Measurements from ENCODE around the gene PLA2G4D.

The PLA2G4D gene

DNA sequence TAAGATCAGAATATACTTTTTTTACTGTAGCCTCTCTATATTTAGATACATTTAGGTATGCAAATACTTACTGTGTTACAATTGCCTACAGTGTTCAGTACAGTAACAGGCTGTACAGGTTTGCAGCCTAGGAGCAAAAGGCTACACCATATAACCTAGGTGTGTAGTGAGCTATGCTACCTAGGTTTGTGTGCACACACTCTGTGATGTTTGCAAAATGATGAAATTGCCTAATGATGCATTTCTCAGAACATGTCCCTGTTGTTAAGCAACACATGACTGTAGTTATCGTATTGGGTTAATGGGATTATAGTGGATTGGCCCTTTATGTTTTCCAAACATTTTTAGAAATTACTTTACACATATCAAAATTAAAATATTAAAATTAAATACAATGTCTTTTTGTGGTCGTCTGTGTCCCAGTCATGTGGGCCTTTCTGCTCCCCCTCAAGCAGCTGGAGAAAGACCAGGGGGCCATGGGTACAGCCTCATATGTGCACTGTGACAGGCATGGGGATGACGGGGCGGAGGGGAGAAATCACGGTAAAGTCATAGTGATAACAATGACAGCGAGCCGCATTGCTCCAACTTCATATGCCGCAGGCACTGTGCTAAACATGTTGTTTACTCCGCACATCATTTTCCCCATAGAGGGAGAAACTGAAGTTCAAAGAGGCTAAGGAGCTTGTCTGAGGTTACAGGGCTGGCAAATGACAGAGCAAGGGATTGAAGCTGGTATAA lies 46.1 kb downstream of the PLA2G4D start:
- DNase-seq, result no peak

DNA sequence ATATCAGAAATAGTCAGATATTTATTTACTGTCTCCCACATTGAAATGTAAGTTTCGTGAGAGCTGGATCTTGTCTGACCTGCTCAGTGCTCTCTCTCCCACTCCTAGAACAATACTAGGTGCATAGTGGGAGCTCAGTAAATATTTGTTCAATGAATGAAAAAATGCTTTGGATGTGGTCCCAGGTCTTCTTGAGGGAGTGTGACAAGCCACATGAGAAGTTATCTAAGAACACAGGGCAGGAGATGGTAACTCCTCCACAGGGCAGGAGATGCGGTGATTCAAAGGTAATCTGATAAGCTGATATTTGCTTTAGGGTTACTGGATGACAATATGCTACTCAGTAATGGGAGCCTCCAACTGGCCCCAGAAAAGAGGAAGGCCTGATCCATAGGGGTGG lies 47.8 kb downstream of the PLA2G4D start:
- no peak for DNase-seq

DNA sequence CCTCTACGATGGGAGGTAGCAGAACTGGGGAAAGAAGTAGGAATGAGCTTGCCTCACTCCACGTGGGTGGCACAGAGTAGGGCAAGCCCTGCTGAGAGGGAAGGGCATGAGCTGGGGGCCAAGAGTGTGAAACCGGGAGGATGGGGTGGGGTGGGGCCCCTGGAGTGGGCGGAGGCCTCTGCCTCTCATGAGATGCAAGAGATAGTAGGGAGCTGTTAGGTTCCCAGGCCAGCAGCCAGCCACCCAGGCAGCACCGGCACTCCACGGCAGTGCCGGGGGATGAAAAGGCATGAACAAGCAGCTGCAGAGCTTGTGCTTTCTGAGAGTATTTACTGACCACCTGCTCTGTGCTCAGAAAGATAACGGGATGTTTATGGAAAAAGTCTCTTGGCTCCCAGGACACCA lies 49.1 kb downstream of the PLA2G4D start:
- DNase-seq, result no peak

DNA sequence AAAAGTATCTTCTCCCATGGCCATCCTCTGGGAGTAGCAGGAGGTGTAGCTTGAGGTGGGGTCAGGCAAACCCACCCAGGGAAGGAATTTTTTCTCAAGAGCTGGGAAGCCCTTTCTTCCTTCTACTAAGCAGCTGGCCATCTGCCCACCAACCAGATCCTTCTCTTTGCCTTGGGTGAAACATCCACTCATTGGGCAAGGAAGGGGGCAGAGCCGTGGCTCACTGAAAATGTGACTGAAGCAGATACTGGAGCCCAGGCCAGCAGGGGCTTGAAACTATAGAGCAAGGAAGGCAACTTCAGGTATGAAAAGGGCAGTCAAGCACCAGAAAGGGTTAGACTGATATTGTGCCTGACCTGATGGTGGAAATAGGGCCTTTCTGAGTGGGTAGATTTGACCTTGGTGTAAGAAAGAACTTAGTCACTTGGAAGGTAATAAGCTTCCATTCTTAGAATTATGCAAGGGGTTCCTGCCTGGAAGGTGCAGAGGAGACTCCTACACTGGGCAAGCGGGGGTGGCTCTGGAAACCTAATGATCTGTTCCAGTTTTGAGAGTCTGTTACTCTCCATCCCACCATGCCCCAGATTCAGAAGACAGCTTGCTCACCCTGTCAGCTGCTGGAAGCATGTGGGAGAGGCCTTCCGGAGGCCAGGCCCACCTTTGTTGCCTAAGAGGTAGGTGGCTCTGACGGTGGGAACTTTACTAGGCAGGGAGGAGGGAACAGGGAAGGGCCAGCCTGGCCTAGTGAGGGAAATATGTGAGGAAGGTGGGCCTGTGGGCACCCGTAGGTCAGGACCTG lies 51.6 kb downstream of the PLA2G4D start:
- DNase-seq, result no peak

DNA sequence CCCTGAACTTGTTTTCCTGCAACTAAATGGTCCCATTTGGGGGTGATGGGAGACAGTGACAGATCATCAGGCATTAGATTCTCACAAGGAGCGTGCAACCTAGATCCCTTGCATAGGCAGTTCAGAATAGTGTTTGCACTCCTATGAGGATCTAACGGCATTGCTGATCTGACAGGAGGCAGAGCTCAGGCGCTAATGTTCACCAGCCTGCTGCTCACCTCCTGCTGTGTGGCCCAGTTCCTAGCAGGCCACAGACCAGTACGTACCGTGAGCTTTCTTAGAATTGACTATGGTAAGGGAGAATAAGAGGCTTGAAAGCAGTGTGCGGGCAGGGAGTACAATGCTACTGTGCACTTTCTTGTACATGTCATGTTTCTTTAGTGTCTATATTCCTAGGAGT lies 56.0 kb downstream of the PLA2G4D start:
- no peak for DNase-seq

DNA sequence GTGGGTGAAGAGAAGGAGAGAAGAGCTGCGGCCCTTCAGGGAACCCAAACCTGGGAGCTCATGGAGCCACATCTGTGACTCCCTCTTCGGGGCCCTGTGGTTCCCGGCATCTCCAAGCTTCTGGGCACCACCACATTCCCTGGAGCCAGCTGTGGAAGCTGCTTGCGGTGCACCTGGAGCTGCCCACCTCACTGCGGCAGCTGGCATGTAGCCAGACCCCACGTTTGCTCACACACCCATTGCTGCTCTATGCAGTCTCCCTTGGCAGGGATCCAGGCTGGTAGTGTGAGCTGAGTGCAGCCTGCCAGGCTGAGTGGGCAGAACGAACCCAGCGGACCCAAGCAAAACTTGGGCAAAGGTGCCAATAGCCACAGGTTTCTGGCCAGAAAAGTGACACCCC lies 56.7 kb downstream of the PLA2G4D start:
- DNase-seq, result no peak

DNA sequence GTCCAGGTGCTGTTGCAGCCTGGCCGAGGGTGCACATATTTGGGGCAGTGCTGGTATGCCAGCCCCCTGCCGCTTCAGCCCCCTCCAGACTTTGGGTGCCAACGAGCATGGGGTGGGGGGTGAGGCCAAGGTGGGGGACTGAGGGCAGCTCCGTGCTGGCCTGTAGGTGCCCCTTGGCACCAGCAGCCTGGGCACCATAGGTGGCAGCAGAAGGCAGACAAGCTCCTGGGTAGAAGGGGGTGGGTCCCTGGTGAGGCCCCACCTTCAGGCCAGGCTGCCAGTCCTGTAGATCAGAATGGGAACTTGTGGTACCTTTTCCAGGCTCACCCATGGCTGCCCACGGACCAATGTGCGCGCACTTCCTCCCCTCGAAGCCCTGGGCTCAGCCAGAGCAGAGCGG lies 57.4 kb downstream of the PLA2G4D start:
- DNase-seq, result no peak

DNA sequence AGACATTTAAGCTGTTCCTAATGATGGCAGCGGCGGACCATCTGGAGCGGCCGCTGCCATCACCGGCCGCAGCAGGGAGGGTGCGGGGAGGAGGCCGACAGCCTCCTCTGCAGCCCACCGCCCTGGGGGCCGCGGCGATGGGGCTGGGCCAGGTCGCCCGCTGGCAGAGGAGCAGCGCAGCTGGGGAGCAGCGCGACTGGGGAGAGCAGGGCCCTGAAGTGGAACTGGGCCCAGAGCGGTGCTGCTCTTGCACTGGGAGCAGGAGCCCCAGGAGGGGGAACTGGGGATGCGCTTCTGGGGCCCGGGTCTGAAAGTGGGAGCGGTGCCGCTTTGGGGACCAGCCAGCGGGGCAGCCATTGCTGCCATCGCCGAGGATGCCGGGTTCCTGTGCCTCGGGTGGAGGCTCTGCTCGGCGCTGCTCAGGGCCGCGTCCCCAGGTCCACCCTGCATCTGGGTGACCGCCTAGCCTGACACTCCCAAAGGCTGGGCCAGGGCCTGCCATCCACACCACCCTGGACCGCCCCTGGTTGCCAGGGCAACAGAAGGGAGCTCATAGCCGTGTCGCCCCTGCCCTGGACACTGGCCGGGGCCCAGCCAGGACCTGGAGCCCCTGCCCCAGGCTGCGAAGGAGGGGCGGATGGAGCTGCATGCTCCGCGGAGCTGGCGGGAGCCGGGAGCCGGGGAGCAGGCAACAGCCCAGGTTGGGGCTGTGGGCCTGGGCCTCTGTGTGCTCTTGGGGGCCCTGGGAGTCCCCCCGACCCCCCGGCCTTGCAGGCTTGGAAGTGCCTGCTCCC lies 58.1 kb downstream of the PLA2G4D start:
- no peak for DNase-seq

DNA sequence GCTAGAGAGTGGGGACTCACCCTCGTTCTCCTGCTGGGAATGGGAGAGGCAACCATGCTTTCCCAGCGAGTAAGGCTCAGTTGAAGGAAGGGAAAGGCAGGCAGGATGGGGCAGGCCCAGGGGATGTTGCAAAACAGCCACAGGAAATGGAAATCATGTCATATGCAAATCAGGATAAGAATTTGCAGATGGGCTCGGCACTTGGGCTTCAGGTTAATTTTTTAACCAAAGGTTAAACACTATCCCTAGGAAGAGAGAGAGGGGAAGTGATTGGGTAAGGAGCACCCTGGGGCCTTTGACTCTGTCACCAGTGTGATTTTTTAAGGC lies 59.0 kb downstream of the PLA2G4D start:
- DNase-seq, result no peak

DNA sequence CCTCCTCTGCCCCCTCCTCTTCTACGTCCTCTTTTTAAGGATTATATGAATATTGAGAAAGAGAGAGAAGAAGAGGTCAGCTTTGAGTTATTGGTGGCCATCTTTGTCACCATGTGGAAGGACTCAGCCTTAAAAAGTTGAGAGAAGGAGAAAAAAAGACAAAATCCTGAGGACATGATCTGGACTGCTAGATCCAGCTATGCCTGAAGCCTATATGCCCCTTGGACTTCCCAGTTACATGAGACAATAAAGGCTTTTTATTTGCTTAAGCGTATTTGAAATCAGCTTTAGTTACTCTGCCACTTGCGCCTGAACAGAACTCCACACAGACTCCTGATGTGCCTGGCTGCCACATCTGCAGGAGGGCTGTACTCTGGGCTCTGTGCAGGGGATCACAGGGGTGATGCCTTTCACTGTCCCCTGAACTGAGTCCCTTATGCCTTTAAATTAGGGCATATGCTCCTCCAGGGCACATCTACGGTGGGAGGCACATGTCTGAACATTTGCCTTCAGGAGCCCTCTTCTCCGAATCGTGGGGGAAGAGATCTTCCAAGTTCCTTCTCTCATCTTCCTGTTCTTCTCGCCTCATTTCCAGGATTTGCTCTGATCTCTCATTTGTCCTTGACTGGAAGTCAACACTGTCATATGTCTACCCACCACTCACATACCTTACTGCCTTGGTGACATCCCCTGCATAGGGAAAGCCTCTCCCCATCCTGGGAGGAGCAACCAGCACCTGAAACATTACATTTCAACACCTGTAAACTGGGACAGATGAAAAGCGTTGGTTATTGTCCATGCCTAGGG lies 59.5 kb downstream of the PLA2G4D start:
- no peak for DNase-seq

DNA sequence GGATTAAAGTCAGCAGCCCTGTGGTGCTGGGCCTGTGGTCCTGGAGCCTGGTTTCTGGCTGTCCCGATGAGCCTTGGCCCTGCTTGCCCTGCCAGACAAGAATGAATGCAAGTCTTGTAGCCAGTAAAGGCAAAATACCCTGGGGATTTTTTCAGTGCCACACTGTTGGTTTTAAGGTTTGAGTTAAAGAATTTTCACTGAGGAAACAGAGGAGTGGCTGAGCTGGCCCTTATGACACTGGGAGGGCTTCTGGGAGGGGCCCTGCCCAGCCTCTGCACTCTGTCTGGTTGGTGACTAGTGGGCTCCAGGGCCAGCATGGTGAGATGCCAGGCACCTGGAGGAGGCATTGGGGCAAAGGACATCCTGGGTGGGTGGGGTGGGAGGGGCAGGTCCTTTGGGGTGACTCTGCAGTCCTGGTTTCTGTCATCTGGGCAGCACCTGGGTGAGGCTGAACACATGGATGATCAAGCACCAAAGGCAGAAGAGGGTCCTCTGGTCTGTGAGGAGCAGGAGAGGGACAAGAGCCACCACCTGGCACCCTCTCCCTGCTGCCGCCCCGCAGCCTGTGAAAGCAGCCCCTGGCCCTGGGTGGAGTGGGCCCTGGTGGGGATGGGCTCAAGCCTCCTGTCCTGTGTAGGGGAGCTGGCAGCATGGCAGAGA lies 61.0 kb downstream of the PLA2G4D start:
- no peak for DNase-seq

DNA sequence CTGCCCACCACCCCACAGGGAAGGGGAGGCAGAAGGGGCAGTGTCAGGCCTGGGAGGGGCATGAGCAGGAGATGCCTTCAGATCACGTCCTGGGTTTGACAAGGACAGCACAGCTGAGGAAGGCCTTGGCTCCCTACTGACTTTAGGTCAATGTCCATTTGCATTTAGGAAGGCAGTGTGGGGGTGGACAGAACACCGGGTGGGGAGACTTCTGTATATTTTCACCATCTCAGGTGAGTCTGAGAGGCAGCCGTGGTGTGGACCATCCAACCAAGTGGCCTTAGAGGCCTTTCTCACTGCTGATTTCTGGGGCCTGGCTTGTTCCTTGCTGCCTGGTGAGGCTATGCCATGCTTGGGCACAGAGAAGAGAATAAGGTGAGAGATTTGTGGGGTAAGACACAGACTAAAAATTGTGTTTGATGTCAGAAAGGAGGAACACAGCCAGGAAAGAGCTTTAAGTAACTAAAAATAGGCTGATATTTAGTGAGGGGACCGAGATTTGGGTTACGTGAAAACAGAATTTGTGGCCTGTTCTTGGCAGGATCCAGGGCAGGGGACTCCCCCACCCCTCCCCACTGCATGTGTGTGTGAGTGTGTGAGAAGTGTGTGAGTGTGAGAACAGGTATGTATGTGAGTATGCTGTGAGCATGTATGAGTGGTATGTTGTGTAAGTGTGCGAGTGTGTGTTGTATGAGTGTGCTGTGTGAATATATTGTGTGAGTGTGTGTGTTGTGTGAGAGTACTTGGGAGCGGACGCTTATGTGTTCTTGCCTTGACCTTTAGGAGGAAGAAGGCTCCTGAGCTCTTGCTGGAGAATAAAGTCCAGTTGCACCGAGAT lies 61.8 kb downstream of the PLA2G4D start:
- no peak for DNase-seq

DNA sequence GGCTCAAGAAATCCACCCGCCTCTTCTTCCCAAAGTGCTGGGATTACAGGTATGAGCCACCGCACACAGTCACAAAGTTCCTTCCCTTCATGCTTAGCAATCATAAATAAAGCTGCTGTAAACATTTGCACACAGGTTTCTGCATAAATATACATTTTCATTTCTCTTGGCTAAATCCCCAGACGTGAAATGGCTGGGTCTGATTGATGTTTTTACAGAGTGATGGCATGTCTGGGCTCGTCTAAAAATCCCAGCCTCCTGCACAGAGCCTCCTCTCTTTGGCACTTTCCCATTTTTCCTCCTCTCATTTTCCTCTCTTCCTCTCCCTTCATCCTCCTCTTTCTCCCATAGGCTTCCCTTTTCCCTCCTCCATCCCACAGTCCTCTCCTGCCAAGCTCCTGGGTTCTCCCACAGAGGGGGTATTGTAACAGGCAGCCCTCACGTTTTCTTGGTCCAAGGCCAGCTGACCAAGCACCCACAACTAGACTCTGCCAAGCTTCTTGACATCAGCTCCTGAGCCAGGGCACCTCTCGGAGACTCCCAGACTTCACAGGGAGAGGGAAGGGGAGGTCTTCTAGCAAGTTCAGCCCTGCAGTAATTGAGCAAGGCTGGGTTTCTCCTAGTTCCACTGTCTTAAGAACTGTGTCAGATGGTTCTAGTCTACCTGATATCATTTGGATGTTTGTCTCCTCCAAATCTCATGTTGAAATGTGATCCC lies 63.0 kb downstream of the PLA2G4D start:
- DNase-seq, result no peak

DNA sequence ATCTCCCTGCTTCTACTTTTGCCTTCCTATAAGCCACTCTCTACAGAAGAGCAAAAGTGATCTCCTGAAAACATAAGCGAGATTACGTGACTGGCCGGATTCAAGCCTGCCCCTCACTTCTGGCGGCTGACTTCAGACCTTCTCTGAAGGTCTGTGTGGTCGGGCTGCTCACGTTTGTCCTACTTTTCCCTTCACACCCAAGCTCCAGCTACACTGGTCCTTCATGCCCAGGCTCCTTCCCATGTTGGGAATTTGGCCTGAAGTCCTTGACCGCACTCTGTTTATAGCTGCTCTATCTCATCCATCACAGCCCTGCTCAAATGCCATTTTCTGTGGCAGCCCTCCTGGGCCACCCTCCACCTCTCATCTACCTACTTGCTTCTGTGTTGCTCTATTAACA lies 66.8 kb downstream of the PLA2G4D start:
- DNase-seq, result no peak

DNA sequence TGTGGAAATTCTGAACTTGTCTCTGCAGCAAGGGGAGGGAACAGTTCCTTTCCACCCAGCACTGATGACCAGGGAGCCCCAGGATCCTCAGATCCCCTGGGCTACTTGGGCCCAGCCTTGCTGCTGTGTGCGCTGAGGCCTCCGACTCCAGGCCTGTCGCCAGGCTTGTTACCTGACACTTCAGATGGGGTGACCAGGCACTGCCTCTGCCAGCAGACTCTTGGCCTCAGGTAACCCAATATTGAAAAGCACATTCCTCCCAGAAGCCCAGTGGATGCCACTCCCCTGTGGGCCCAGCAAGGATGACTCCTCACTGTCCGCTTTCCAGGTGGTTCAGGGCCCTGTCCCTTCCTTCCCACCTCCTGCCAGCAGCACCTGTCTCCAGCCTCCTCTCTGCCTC lies 70.1 kb downstream of the PLA2G4D start:
- DNase-seq, result no peak

DNA sequence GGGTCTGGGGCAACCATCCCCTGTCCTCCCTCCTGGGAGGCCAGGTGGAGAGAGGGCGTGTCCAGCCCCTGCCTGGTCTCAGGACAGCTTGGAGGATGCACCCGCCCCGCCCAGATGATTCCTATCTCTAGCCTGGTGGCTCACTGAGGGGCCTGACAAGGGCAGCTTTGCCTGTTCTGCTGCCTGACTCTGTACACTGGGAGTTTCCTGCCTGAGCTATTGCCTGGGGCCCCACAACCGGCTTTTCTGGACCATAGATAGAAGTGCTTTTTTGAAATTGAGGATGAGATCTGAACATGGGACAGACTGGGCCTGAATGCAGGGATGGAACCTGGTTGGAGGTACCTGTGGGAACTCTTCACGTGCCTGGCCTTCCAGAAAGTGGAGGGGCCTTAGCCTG lies 72.8 kb downstream of the PLA2G4D start:
- no peak for DNase-seq

DNA sequence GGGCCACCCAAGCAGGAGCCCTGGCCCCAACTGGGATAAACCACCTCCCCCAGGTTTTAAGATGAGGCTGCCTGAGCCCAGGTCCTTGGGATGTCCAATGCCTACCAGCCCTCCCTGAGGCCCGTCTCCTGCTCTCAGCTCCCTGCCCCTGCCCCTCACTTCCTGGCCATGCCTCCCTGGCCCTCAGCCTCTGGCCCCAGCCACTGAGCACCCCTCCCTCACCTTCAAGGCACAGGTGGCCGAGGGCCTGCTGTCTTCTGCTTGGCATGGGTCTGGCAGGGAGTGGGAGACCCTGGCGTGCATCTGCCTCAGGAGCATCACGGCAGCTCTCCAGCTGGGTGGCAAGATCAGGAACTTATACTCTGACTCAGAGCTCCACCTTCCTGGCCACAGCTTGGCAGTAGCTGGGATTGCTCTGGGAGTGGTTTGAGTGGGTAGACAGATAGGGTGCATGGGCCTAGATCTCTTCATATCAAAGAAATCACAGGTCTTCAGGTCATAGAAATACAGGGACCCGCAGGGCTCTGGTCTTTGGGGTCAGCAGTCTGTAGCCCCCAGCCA lies 73.6 kb downstream of the PLA2G4D start, which contains the start of gene PLA2G4E:
Gene PLA2G4E, minus strand, starts transcription at position 330 of the 561 bp plus-strand sequence. Its CDS starts 12 bp downstream, at position 318.
- DNase-seq, result no peak

DNA sequence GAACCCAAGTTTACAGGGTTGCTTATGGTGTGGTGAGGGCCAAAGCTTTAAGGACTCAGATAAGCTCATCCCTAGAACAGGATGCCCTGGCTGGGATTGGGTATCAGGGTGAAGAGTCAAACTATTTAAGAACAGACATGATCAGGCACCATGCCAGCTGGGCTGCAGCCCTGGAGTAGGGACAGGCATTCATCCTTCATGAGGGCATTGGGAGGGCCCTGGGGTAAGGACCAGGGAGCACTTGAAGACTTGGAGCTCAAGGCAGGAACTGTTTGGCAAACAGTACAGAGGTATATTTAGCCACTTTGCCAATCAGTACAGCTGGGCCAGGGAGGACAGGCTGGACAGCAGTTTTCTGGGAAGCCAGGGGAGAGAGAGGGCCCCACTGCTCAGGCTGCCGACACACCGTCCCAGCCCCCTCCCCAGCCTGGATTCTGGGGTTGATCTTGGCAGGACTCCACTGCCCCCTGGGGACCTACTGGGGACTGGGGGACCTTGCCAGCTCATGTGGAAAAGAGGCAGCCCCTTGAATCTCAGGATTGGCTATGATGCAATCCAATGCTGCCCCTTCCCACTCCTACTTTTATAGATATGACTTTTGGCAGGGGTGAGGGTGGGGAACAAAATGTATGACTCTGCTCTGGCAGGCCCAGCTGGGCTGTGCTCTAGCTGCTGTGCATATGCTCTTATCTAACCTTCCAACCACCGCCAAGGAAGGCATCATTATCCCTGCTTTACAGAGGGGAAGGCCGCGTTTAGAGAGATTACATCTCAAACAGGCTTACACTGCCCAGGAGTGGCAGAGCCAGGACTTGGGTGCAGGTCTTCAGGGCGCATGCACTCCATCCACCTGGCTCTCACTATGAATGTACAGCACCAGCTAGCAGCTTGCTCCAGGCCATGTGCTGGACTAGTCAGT lies 75.8 kb downstream of the PLA2G4D start:
- no peak for DNase-seq
